H9 (cell line): ENCODE data around the gene GCM1. TPM values are rescaled to one million over a fixed set of nuclear protein-coding genes. Genes with fewer than 3 reads are reported as not detected.

Experiments used
- DNase-seq: peaks from one replicate; pipeline ENCODE4 v3.0.0-alpha.2; 2017
- H2AFZ ChIP-seq: one replicate; pipeline ENCODE4 v1.6.1; 2013; ENCODE audit warnings: mild to moderate bottlenecking, low read length, control low read depth, moderate library complexity
- H2AK5ac ChIP-seq: 2 replicates; pipeline ENCODE4 v1.6.1; 2013; ENCODE audit warnings: low read length, control low read depth, mixed read lengths; ENCODE audit not compliant: insufficient read length
- H2BK120ac ChIP-seq: one replicate; pipeline ENCODE4 v1.6.1; 2013; ENCODE audit warnings: low read depth, mild to moderate bottlenecking, low read length, control low read depth, inconsistent platforms; ENCODE audit not compliant: poor library complexity, severe bottlenecking
- H2BK12ac ChIP-seq: 2 replicates; pipeline ENCODE4 v1.6.1; 2013; ENCODE audit warnings: low read length, control low read depth, mixed read lengths, low read depth; ENCODE audit not compliant: insufficient read length
- H2BK15ac ChIP-seq: 2 replicates; pipeline ENCODE4 v1.6.1; 2013; ENCODE audit warnings: low read depth, low read length, control low read depth
- H2BK20ac ChIP-seq: one replicate; pipeline ENCODE4 v1.6.1; 2013; ENCODE audit warnings: low read depth, mild to moderate bottlenecking, low read length, control low read depth, inconsistent platforms; ENCODE audit not compliant: poor library complexity, severe bottlenecking
- H2BK5ac ChIP-seq: 2 replicates; pipeline ENCODE4 v1.6.1; 2013; ENCODE audit warnings: low read length, control low read depth, mixed read lengths; ENCODE audit not compliant: insufficient read length
- H3K14ac ChIP-seq: 2 replicates; pipeline ENCODE4 v1.6.1; 2013; ENCODE audit warnings: low read length, control low read depth; ENCODE audit not compliant: insufficient read depth
- H3K18ac ChIP-seq: 2 replicates; pipeline ENCODE4 v1.6.1; 2013; ENCODE audit warnings: low read depth, mild to moderate bottlenecking, mixed read lengths, low read length, control low read depth; ENCODE audit not compliant: insufficient read length
- H3K23ac ChIP-seq: 2 replicates; pipeline ENCODE4 v1.6.1; 2013; ENCODE audit warnings: low read length, control low read depth, mixed read lengths, low read depth; ENCODE audit not compliant: insufficient read length
- H3K23me2 ChIP-seq: 2 replicates; pipeline ENCODE4 v1.6.1; 2013; ENCODE audit warnings: low read depth, mild to moderate bottlenecking, mixed read lengths, low read length, control low read depth; ENCODE audit not compliant: insufficient read length, poor library complexity, severe bottlenecking
- H3K27ac ChIP-seq: 2 replicates; pipeline ENCODE4 v1.5.1; 2013; ENCODE audit warnings: low read length, control low read depth, mixed read lengths, low read depth; ENCODE audit not compliant: insufficient read length
- H3K27me3 ChIP-seq: 2 replicates; pipeline ENCODE4 v1.6.1; 2013; ENCODE audit warnings: low read length, control low read depth, inconsistent platforms; ENCODE audit not compliant: insufficient read depth
- H3K4ac ChIP-seq: 2 replicates; pipeline ENCODE4 v1.6.1; 2013; ENCODE audit warnings: low read depth, mild to moderate bottlenecking, control low read depth, inconsistent platforms, low read length, moderate library complexity
- H3K4me1 ChIP-seq: 2 replicates; pipeline ENCODE4 v1.6.1; 2013; ENCODE audit warnings: low read length, control low read depth, inconsistent platforms; ENCODE audit not compliant: insufficient read depth
- H3K4me2 ChIP-seq: 2 replicates; pipeline ENCODE4 v1.6.1; 2013; ENCODE audit warnings: low read length, control low read depth, mixed read lengths; ENCODE audit not compliant: insufficient read length, insufficient read depth
- H3K56ac ChIP-seq: 2 replicates; pipeline ENCODE4 v1.6.1; 2013; ENCODE audit warnings: low read depth, mild to moderate bottlenecking, mixed read lengths, low read length, control low read depth; ENCODE audit not compliant: insufficient read length
- H3K79me1 ChIP-seq: 2 replicates; pipeline ENCODE4 v1.6.1; 2013; ENCODE audit warnings: low read depth, mild to moderate bottlenecking, moderate library complexity, low read length, control low read depth, inconsistent platforms; ENCODE audit not compliant: insufficient read depth, poor library complexity, severe bottlenecking
- H3K79me2 ChIP-seq: 2 replicates; pipeline ENCODE4 v1.6.1; 2013; ENCODE audit warnings: low read length, control low read depth, inconsistent platforms; ENCODE audit not compliant: insufficient read depth
- H3K9ac ChIP-seq: 2 replicates; pipeline ENCODE4 v1.6.1; 2013; ENCODE audit warnings: low read length, control low read depth, mixed read lengths; ENCODE audit not compliant: insufficient read length; ENCODE audit errors: extremely low read depth
- H3K9me3 ChIP-seq: one replicate; pipeline ENCODE4 v1.6.1; 2013; ENCODE audit warnings: low read depth, low read length, inconsistent platforms; ENCODE audit not compliant: control insufficient read depth
- H3T11ph ChIP-seq: one replicate; pipeline ENCODE4 v1.6.1; 2013; ENCODE audit warnings: mild to moderate bottlenecking, low read length, control low read depth, inconsistent platforms
- H4K20me1 ChIP-seq: one replicate; pipeline ENCODE4 v1.6.1; 2013; ENCODE audit not compliant: control insufficient read depth, insufficient read length, insufficient read depth
- H4K5ac ChIP-seq: 2 replicates; pipeline ENCODE4 v1.6.1; 2013; ENCODE audit warnings: low read depth, mild to moderate bottlenecking, mixed read lengths, low read length, control low read depth; ENCODE audit not compliant: insufficient read length
- H4K8ac ChIP-seq: replicated peaks from 2 replicates; pipeline ENCODE4 v1.6.1; 2013; ENCODE audit warnings: low read length, control low read depth, mixed read lengths, low read depth; ENCODE audit not compliant: insufficient read length
- H4K91ac ChIP-seq: 2 replicates; pipeline ENCODE4 v1.6.1; 2013; ENCODE audit warnings: low read depth, mild to moderate bottlenecking, moderate library complexity, mixed read lengths, low read length, control low read depth; ENCODE audit not compliant: insufficient read length
- H3K27ac Mint-ChIP-seq, 3 experiments: 2 replicates in 2 of 3; 3 replicates in 1 of 3; pipeline ENCODE4 v1.8.0; 2020 to 2021; ENCODE audit warnings: mixed read lengths in 3 of 3, mild to moderate bottlenecking in 1 of 3, moderate library complexity in 1 of 3
- H3K27me3 Mint-ChIP-seq: 2 replicates; pipeline ENCODE4 v1.8.0; 2021; ENCODE audit warnings: low read depth, mild to moderate bottlenecking, moderate library complexity, mixed read lengths
- H3K36me3 Mint-ChIP-seq, 3 experiments: 2 replicates in 2 of 3; 3 replicates in 1 of 3; pipeline ENCODE4 v1.8.0; 2020 to 2021; ENCODE audit warnings: low read depth in 3 of 3, mixed read lengths in 3 of 3; ENCODE audit not compliant: insufficient read depth in 1 of 3
- H3K4me1 Mint-ChIP-seq, 2 experiments: 2 replicates each; pipeline ENCODE4 v1.8.0; 2020; ENCODE audit warnings: mixed read lengths in 2 of 2
- H3K4me3 Mint-ChIP-seq, 2 experiments: 2 replicates in 1 of 2; 3 replicates in 1 of 2; pipeline ENCODE4 v1.8.0; 2020 to 2021; ENCODE audit warnings: mild to moderate bottlenecking in 2 of 2, mixed read lengths in 2 of 2, moderate library complexity in 1 of 2
- H3K9me3 Mint-ChIP-seq, 2 experiments: 2 replicates in 1 of 2; 3 replicates in 1 of 2; pipeline ENCODE4 v1.8.0; 2020; ENCODE audit warnings: mild to moderate bottlenecking in 2 of 2, mixed read lengths in 2 of 2, moderate library complexity in 1 of 2
- CTCF ChIP-seq: fragments of 200-600 bp; sonication (generic); conservative IDR thresholded peaks from 3 replicates; pipeline ENCODE4 v1.8.0; 2021; ENCODE audit warnings: antibody characterized with exemption, mild to moderate bottlenecking
- WGBS: extraction: QIAGEN DNeasy Blood & Tissue Kit; methylation state at CpG from one replicate; pipeline ENCODE4 v1.1.7; 2013; ENCODE audit warnings: missing lambda C conversion rate, low lambda C conversion rate, mixed read lengths; ENCODE audit not compliant: insufficient read length; ENCODE audit errors: extremely low coverage; 5-methylcytosine and 5-hydroxymethylcytosine counted together
- total RNA-seq: library from RNA; stranded (reverse); gene quantifications from 2 replicates; pipeline ENCODE4 v1.2.1, GENCODE V29; 2021

GCM1 gene
- total RNA-seq, 1 experiment from 2014 or later = not detected

DNA sequence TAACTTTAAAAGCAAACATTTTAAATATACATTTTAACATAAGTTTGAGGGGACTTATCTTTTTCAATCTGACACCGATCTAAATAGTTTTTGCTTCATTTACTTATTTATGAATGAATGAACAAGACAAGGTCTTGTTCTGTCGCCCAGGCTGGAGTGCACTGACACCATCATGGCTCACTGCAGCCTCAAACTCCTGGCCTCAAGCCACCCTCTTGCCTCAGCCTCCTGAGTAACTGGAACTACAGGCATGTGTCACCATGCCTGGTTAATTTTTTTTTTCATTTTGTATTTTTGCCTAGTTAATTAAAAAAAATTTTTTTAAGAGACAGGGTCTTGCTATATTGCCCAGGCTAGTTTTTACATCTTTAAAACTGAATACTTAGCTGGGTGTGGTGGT, 58.1 kb downstream of the GCM1 start:
- Histone ChIP-seq H3K4me1 (no peaks in the 10 kb centered on the region), H3K9me3 (no peaks in the 10 kb centered on the region), H3K79me1 (no peaks in the 10 kb centered on the region), H3K27ac (no peak overlapping the region), H4K91ac (no peak overlapping the region), H3K18ac (no peak overlapping the region), H3K56ac (no peak overlapping the region), H4K5ac (no peak overlapping the region), H3K23me2 (no peaks in the 10 kb centered on the region), H2BK20ac (no peak overlapping the region), H3T11ph (no peak overlapping the region), H2AK5ac (no peak overlapping the region), H2BK5ac (no peak overlapping the region), H3K4ac (no peak overlapping the region), H3K23ac (no peak overlapping the region), H2AFZ (no peak overlapping the region), H3K9ac (no peak overlapping the region), H2BK15ac (no peak overlapping the region), H3K14ac (no peak overlapping the region), H3K79me2 (no peaks in the 10 kb centered on the region), H4K20me1 (no peaks in the 10 kb centered on the region), H4K8ac (no peak overlapping the region), H3K27me3 (no peaks in the 10 kb centered on the region), H2BK12ac (no peak overlapping the region), H2BK120ac (no peak overlapping the region), H3K4me2 (no peak overlapping the region)
- Mint-ChIP-seq H3K9me3 (no peaks in the 10 kb centered on the region), H3K27me3 (no peaks in the 10 kb centered on the region), H3K4me1 (no peaks in the 10 kb centered on the region), H3K36me3 (peaks cover 15 to 78% (median 42%) of the 10 kb centered on the region in 3 experiments; a peak in 6 of 7 replicates), H3K4me3 (no peak overlapping the region), H3K27ac (no peak overlapping the region)
- no peak for DNase-seq
- no peak for TF ChIP-seq CTCF
- WGBS = no CpG with 5 or more reads among the region's 2 CpGs
